Thyroid gland (tissue), 4 donors: ENCODE results near the gene APOD.

Experiments used
- CTCF ChIP-seq, 6 experiments: fragments of 200-600 bp in 3 of 6; fragments of 450-650 bp in 3 of 6; sonication (generic) in 3 of 6; IDR thresholded peaks; one replicate each; pipeline ENCODE4 v1.5.1; 2016 to 2019; ENCODE audit warnings: antibody characterized with exemption in 6 of 6, mild to moderate bottlenecking in 2 of 6, inconsistent platforms in 1 of 6, moderate library complexity in 1 of 6
- POLR2A ChIP-seq, 2 donors: fragments of 450-650 bp; IDR thresholded peaks; one replicate each; pipeline ENCODE4 v1.6.1; 2017; ENCODE audit warnings: antibody characterized with exemption in 2 of 2, mild to moderate bottlenecking in 2 of 2, moderate library complexity in 1 of 2

- no peak for TF ChIP-seq CTCF (IDR thresholded peaks at IDR 0.05)
- no peak for TF ChIP-seq POLR2A (IDR thresholded peaks at IDR 0.05)
These were observed 17.6 kb upstream of the APOD start for GRCh38 chr3:195601382-195601781.
